HUES64 (cell line): Measurements from ENCODE around the gene NRN1L.
A peak's percentile ranks its signal among the peaks of the same experiment; 100 is the strongest.

Experiments used
- H3K27ac ChIP-seq: 2 replicates; pipeline ENCODE4 v1.7.0; 2013; ENCODE audit warnings: low read depth, low read length, inconsistent platforms
- H3K27me3 ChIP-seq: 2 replicates; pipeline ENCODE4 v1.6.1; 2013; ENCODE audit warnings: mild to moderate bottlenecking, low read length; ENCODE audit not compliant: insufficient read depth
- H3K36me3 ChIP-seq: 2 replicates; pipeline ENCODE4 v1.6.1; 2013; ENCODE audit warnings: mild to moderate bottlenecking, low read length; ENCODE audit not compliant: insufficient read depth
- H3K4me1 ChIP-seq: 2 replicates; pipeline ENCODE4 v1.6.1; 2013; ENCODE audit warnings: mild to moderate bottlenecking, low read length, moderate library complexity; ENCODE audit not compliant: insufficient read depth
- H3K4me3 ChIP-seq: 2 replicates; pipeline ENCODE4 v1.5.1; 2013; ENCODE audit warnings: mild to moderate bottlenecking, low read length, moderate library complexity
- H3K9ac ChIP-seq: 2 replicates; pipeline ENCODE4 v1.6.1; 2013; ENCODE audit warnings: mild to moderate bottlenecking, low read depth, low read length
- H3K9me3 ChIP-seq: 2 replicates; pipeline ENCODE4 v1.6.1; 2013; ENCODE audit warnings: low read depth, low read length; ENCODE audit not compliant: insufficient read depth
- WGBS: fragments of 150-250, 120-280 bp; methylation state at CpG from one replicate; pipeline ENCODE4 v1.1.7; 2013; ENCODE audit warnings: missing lambda C conversion rate; 5-methylcytosine and 5-hydroxymethylcytosine counted together

The NRN1L gene

DNA sequence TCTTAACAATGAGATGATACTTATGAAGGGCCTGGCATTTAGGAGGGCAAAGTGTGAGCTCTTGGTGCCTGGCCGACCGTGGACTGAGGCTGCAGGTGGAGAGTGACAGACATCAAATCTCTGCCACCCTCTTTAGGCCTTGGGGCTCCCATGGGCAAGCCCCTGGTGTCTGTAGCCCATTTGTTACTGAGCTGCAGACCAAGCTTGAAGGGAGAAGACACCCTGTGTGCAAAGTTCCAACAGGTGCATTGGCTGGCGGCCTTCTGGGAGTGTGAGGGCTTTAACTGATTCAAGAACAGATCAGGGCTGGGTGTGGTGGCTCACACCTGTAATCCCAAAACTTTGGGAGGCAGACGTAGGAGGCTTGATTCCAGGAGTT is 47.8 kb downstream of the NRN1L start:
- peaks cover 16% of the 10 kb centered on the region for H3K36me3 ChIP-seq
- 99% methylated on average over 4 of the region's 4 CpGs for WGBS
- no peak overlapping the region for H3K9ac ChIP-seq
- H3K9me3 ChIP-seq = no peaks in the 10 kb centered on the region
- no peak overlapping the region for H3K4me3 ChIP-seq
- no peaks in the 10 kb centered on the region for H3K27me3 ChIP-seq
- peaks cover 4% of the 10 kb centered on the region; the same call in 1 of the 2 replicates for H3K4me1 ChIP-seq
- H3K27ac ChIP-seq = no peak overlapping the region

DNA sequence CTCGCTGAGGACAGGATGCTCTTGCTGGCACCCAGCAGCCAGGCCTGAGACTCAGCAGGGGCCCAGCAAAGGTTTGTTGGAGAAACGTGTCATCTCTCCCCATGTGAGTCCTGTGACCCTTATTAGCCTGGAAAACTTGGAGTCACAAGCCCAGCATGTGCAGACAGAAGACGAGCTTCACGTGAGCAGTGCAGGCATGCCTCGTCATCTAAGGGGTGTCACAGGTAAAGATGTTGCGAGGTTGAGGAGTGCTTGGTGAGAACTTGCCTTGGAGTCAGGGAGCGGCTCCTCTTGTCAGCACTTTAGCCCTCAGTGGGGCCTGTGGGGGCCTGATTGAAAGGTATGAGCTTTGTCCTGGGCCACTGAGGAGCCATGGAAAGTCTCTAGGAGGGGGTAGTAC is 49.1 kb downstream of the NRN1L start:
- H3K9ac ChIP-seq = no peak overlapping the region
- peaks cover 4% of the 10 kb centered on the region; the same call in 1 of the 2 replicates for H3K4me1 ChIP-seq
- peaks cover 13% of the 10 kb centered on the region for H3K36me3 ChIP-seq
- H3K27me3 ChIP-seq = no peaks in the 10 kb centered on the region
- peak overlapping the region; percentile 87; the same call in 1 of the 2 replicates for H3K4me3 ChIP-seq
- WGBS = 92% methylated on average over 7 of the region's 7 CpGs
- no peak overlapping the region for H3K27ac ChIP-seq
- no peaks in the 10 kb centered on the region for H3K9me3 ChIP-seq

DNA sequence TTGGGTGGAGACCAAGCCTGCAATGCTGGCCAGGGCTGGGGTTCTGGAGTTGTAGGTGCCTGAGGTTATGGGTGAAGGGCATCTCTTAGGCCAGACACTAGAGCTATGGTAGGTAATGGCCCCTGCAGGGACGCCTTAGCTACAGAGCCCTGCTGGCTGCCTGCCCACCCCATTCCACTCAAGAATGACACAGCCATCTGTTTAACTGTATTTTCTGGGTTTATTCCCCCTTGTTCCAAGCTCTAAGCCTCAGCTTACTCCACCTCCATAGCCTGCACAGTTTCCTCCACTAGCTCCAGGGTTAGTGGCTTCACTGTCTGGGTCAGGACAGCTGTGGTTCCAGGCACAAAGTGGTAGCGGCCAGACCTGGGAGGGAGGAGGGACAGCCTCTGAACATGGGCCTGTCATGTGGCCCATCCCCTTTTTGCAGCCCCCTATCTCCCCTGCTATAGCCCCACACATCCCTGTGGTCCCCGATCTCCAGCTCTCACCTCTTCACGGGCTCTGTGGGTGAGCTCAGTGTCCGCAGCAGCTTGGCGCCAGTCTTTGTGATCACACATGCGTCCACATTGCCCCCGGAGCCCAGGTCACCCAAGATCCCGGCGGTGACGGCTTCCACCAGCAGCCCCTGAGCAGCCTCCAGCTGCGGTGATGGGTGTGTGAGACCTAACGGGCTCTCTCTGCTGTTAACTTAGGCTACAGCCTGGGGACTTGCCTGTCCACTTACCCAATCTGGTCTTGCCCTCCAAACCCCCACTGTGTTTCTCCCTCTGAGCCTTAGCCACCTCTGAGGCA is 49.8 kb downstream of the NRN1L start:
- Histone ChIP-seq H3K27me3 (no peaks in the 10 kb centered on the region), H3K36me3 (peaks cover 12% of the 10 kb centered on the region), H3K9me3 (no peaks in the 10 kb centered on the region), H3K9ac (peak overlapping the region; percentile 55), H3K4me3 (peak overlapping the region; percentile 87), H3K4me1 (peaks cover 4% of the 10 kb centered on the region; the same call in 1 of the 2 replicates), H3K27ac (no peak overlapping the region)
- 61% methylated on average over 13 of the region's 13 CpGs for WGBS

DNA sequence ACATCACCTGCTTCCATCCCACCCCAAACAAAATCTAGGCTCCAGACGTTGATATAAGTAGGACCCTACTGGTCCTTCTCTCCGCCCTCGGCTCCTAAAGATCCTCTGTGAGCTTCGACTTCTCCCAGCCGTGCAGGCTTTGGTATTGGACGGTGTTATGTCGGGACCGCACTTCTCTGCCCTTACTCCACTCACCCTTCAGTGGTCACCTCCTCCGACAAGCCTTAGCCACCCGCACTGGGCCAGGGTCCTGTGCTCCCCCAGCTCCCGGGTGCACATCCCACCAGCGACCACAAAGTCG is 50.4 kb downstream of the NRN1L start:
- Histone ChIP-seq H3K27ac (no peak overlapping the region), H3K4me1 (peaks cover 4% of the 10 kb centered on the region; the same call in 1 of the 2 replicates), H3K4me3 (peak overlapping the region; percentile 87), H3K9ac (peak overlapping the region; percentile 55), H3K27me3 (no peaks in the 10 kb centered on the region), H3K9me3 (no peaks in the 10 kb centered on the region), H3K36me3 (peaks cover 7% of the 10 kb centered on the region; the same call in 1 of the 2 replicates)
- WGBS = 8% methylated on average over 13 of the region's 13 CpGs

DNA sequence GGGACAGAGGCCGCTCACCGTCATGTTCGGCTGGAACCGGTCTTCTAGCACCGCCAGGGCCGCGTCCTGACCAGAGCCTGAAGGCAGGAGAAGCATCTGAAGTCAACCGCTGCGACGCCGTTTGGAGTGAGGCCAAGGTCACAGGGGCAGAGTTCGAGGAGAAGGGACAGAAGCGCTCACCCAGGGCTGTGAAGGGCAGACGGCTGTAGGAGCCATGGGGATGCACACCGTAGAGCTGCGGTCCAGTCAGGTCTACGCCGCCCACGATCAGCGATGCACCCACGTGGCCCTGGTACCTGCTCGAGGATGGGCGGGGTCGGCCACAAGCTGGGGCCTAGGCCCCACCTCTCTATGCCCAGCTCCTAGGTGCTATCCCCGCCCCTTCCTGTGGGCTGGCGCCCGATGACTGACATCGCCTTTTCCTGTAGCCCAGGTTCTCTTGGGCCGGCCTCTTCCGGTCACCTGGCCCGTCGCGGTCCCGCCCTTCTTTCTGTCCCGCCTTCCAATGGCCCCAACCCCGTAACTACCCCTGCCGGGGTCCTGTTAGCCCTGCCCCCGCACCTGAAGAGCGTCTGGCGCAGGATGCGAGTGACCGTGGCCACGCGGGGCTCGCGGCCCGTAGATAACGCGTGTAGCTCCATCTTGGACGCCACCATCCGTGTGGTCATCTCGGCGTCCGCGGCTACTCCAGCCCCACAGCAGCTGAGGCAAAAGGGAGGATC is 50.9 kb downstream of the NRN1L start:
- Histone ChIP-seq H3K27me3 (no peaks in the 10 kb centered on the region), H3K9ac (peak overlapping the region; percentile 85), H3K27ac (peak overlapping the region; percentile 65), H3K4me1 (peaks cover 4% of the 10 kb centered on the region; the same call in 1 of the 2 replicates), H3K4me3 (peak overlapping the region; percentile 87), H3K9me3 (no peaks in the 10 kb centered on the region), H3K36me3 (0 out of 2 replicates have a peak, but pooled peaks cover 6% of the 10 kb centered on the region)
- under 1% methylated on average over 55 of the region's 55 CpGs for WGBS
